ENCODE measurements around the gene MMP11. TPM values are rescaled to one million over a fixed set of nuclear protein-coding genes. Genes with fewer than 3 reads are reported as not detected.

Gene MMP11
- total RNA-seq, 2 donors from 2014 or later, result 2.3 to 4.5 TPM

GRCh38 chr22:23778577-23778900 lies 5.9 kb downstream of the MMP11 start:
- no peak overlapping the region for H3K9ac ChIP-seq (ENCODE audit: low read depth in 2 of 2, low read length in 2 of 2)
- H3K27me3 ChIP-seq, result no peaks in the 10 kb centered on the region
- peaks cover under 1% of the 10 kb centered on the region for H3K4me1 ChIP-seq
- H3K9me3 ChIP-seq, result no peaks in the 10 kb centered on the region
- TF ChIP-seq CTCF (IDR thresholded peaks at IDR 0.05), result no peak
- DNase-seq, result no peak
- H3K36me3 ChIP-seq, result no peaks in the 10 kb centered on the region
- intact Hi-C loops (cut with DNase I), result no loop called here
- no peak overlapping the region for H3K4me3 ChIP-seq
- H3K27ac ChIP-seq, result no peak overlapping the region

GRCh38 chr22:23779083-23779482 lies 6.4 kb downstream of the MMP11 start:
- no peak for DNase-seq
- intact Hi-C loops (cut with DNase I), result no loop called here
- Histone ChIP-seq H3K9me3 (no peaks in the 10 kb centered on the region), H3K9ac (ENCODE audit: low read depth in 2 of 2, low read length in 2 of 2) (no peak overlapping the region), H3K36me3 (no peaks in the 10 kb centered on the region), H3K4me1 (no peaks in the 10 kb centered on the region), H3K27ac (no peak overlapping the region), H3K27me3 (no peaks in the 10 kb centered on the region), H3K4me3 (no peak overlapping the region)
- TF ChIP-seq CTCF (IDR thresholded peaks at IDR 0.05), result no peak

GRCh38 chr22:23779731-23780130 lies 7.1 kb downstream of the MMP11 start:
- no peaks in the 10 kb centered on the region for H3K4me1 ChIP-seq
- H3K4me3 ChIP-seq, result no peak overlapping the region
- intact Hi-C loops (cut with DNase I), result no loop called here
- no peak for DNase-seq
- no peaks in the 10 kb centered on the region for H3K9me3 ChIP-seq
- no peaks in the 10 kb centered on the region for H3K27me3 ChIP-seq
- no peak overlapping the region for H3K9ac ChIP-seq (ENCODE audit: low read depth in 2 of 2, low read length in 2 of 2)
- H3K36me3 ChIP-seq, result no peaks in the 10 kb centered on the region
- no peak overlapping the region for H3K27ac ChIP-seq
- TF ChIP-seq CTCF (IDR thresholded peaks at IDR 0.05), result no peak

GRCh38 chr22:23780146-23780748 lies 7.6 kb downstream of the MMP11 start:
- no peak for DNase-seq
- H3K4me1 ChIP-seq, result no peaks in the 10 kb centered on the region
- no peaks in the 10 kb centered on the region for H3K36me3 ChIP-seq
- H3K4me3 ChIP-seq, result no peak overlapping the region
- intact Hi-C loops (cut with DNase I), result no loop called here
- H3K9me3 ChIP-seq, result no peaks in the 10 kb centered on the region
- no peaks in the 10 kb centered on the region for H3K27me3 ChIP-seq
- H3K9ac ChIP-seq (ENCODE audit: low read depth in 2 of 2, low read length in 2 of 2), result no peak overlapping the region
- TF ChIP-seq CTCF (IDR thresholded peaks at IDR 0.05), result no peak
- H3K27ac ChIP-seq, result no peak overlapping the region

- H3K27me3 ChIP-seq, result no peaks in the 10 kb centered on the region
- no peak overlapping the region for H3K27ac ChIP-seq
- no peak overlapping the region for H3K9ac ChIP-seq (ENCODE audit: low read depth in 2 of 2, low read length in 2 of 2)
- no peaks in the 10 kb centered on the region for H3K9me3 ChIP-seq
- no peak overlapping the region for H3K4me3 ChIP-seq
- H3K4me1 ChIP-seq, result no peaks in the 10 kb centered on the region
- DNase-seq, result no peak
- intact Hi-C loops (cut with DNase I), result no loop called here
- no peaks in the 10 kb centered on the region for H3K36me3 ChIP-seq
- TF ChIP-seq CTCF (IDR thresholded peaks at IDR 0.05), result no peak
Measured at GRCh38 chr22:23781065-23781464, 8.4 kb downstream of the MMP11 start.
